ENCODE data around the gene LMBR1.

Gene LMBR1

GRCh38 chr7:156669035-156669828 is 223.8 kb downstream of the LMBR1 start:
- TF ChIP-seq SPI1 (IDR thresholded peaks at IDR 0.05; ENCODE audit: low read depth, low read length) (no peak), TAF1 (IDR thresholded peaks at IDR 0.05; ENCODE audit: low read depth, low read length) (no peak), POU2F2 (IDR thresholded peaks at IDR 0.05; ENCODE audit: low read depth, low read length) (no peak), POLR2A (IDR thresholded peaks at IDR 0.05; ENCODE audit: low read depth, low read length) (no peak), POLR2AphosphoS5 (IDR thresholded peaks at IDR 0.05; ENCODE audit: low read depth, low read length) (no peak), PAX5 (IDR thresholded peaks at IDR 0.05; ENCODE audit: insufficient read depth, low read length, severe bottlenecking) (no peak)
- DNase-seq (ENCODE audit: insufficient read length, low spot score) (no peak), FAIRE-seq (no peak)

GRCh38 chr7:156668130-156668741 is 224.7 kb downstream of the LMBR1 start:
- FAIRE-seq = no peak
- no peak for TF ChIP-seq POLR2AphosphoS5 (IDR thresholded peaks at IDR 0.05; ENCODE audit: low read depth, low read length)
- TF ChIP-seq POU2F2 (IDR thresholded peaks at IDR 0.05; ENCODE audit: low read depth, low read length) = no peak
- no peak for TF ChIP-seq PAX5 (IDR thresholded peaks at IDR 0.05; ENCODE audit: insufficient read depth, low read length, severe bottlenecking)
- TF ChIP-seq POLR2A (IDR thresholded peaks at IDR 0.05; ENCODE audit: low read depth, low read length) = no peak
- no peak for TF ChIP-seq TAF1 (IDR thresholded peaks at IDR 0.05; ENCODE audit: low read depth, low read length)
- TF ChIP-seq SPI1 (IDR thresholded peaks at IDR 0.05; ENCODE audit: low read depth, low read length) = no peak
- no peak for DNase-seq (ENCODE audit: insufficient read length, low spot score)

- TF ChIP-seq POU2F2 (IDR thresholded peaks at IDR 0.05; ENCODE audit: low read depth, low read length) (no peak), PAX5 (IDR thresholded peaks at IDR 0.05; ENCODE audit: insufficient read depth, low read length, severe bottlenecking) (no peak), TAF1 (IDR thresholded peaks at IDR 0.05; ENCODE audit: low read depth, low read length) (no peak), POLR2AphosphoS5 (IDR thresholded peaks at IDR 0.05; ENCODE audit: low read depth, low read length) (no peak), SPI1 (IDR thresholded peaks at IDR 0.05; ENCODE audit: low read depth, low read length) (no peak), POLR2A (IDR thresholded peaks at IDR 0.05; ENCODE audit: low read depth, low read length) (no peak)
- no peak for FAIRE-seq
Measured at GRCh38 chr7:156667110-156667426, 225.9 kb downstream of the LMBR1 start.

GRCh38 chr7:156666368-156667109 is 226.4 kb downstream of the LMBR1 start:
- FAIRE-seq (no peak), DNase-seq (ENCODE audit: insufficient read length, low spot score) (no peak)
- no peak for TF ChIP-seq POU2F2 (IDR thresholded peaks at IDR 0.05; ENCODE audit: low read depth, low read length)
- no peak for TF ChIP-seq POLR2A (IDR thresholded peaks at IDR 0.05; ENCODE audit: low read depth, low read length)
- no peak for TF ChIP-seq TAF1 (IDR thresholded peaks at IDR 0.05; ENCODE audit: low read depth, low read length)
- TF ChIP-seq SPI1 (IDR thresholded peaks at IDR 0.05; ENCODE audit: low read depth, low read length) = no peak
- TF ChIP-seq POLR2AphosphoS5 (IDR thresholded peaks at IDR 0.05; ENCODE audit: low read depth, low read length) = no peak
- no peak for TF ChIP-seq PAX5 (IDR thresholded peaks at IDR 0.05; ENCODE audit: insufficient read depth, low read length, severe bottlenecking)

More at GRCh38 chr7:156667110-156667426, 225.9 kb downstream of the LMBR1 start:
- DNase-seq (ENCODE audit: insufficient read length, low spot score) = no peak

GRCh38 chr7:156665101-156665500 is 227.9 kb downstream of the LMBR1 start:
- DNase-seq (ENCODE audit: insufficient read length, low spot score) (no peak), FAIRE-seq (no peak)
- TF ChIP-seq POLR2AphosphoS5 (IDR thresholded peaks at IDR 0.05; ENCODE audit: low read depth, low read length) = no peak
- TF ChIP-seq POLR2A (IDR thresholded peaks at IDR 0.05; ENCODE audit: low read depth, low read length) = no peak
- no peak for TF ChIP-seq SPI1 (IDR thresholded peaks at IDR 0.05; ENCODE audit: low read depth, low read length)
- TF ChIP-seq POU2F2 (IDR thresholded peaks at IDR 0.05; ENCODE audit: low read depth, low read length) = no peak

GRCh38 chr7:156662277-156662676 is 230.7 kb downstream of the LMBR1 start:
- FAIRE-seq (no peak), DNase-seq (ENCODE audit: insufficient read length, low spot score) (no peak)
- TF ChIP-seq PAX5 (IDR thresholded peaks at IDR 0.05; ENCODE audit: insufficient read depth, low read length, severe bottlenecking) (no peak), TAF1 (IDR thresholded peaks at IDR 0.05; ENCODE audit: low read depth, low read length) (no peak), POU2F2 (IDR thresholded peaks at IDR 0.05; ENCODE audit: low read depth, low read length) (no peak), SPI1 (IDR thresholded peaks at IDR 0.05; ENCODE audit: low read depth, low read length) (no peak), POLR2A (IDR thresholded peaks at IDR 0.05; ENCODE audit: low read depth, low read length) (no peak), POLR2AphosphoS5 (IDR thresholded peaks at IDR 0.05; ENCODE audit: low read depth, low read length) (no peak)

- no peak for TF ChIP-seq POLR2A (IDR thresholded peaks at IDR 0.05; ENCODE audit: low read depth, low read length)
- no peak for TF ChIP-seq POLR2AphosphoS5 (IDR thresholded peaks at IDR 0.05; ENCODE audit: low read depth, low read length)
- TF ChIP-seq TAF1 (IDR thresholded peaks at IDR 0.05; ENCODE audit: low read depth, low read length) = no peak
- TF ChIP-seq POU2F2 (IDR thresholded peaks at IDR 0.05; ENCODE audit: low read depth, low read length) = no peak
- TF ChIP-seq PAX5 (IDR thresholded peaks at IDR 0.05; ENCODE audit: insufficient read depth, low read length, severe bottlenecking) = no peak
- TF ChIP-seq SPI1 (IDR thresholded peaks at IDR 0.05; ENCODE audit: low read depth, low read length) = no peak
- FAIRE-seq (no peak), DNase-seq (ENCODE audit: insufficient read length, low spot score) (no peak)
Measured at GRCh38 chr7:156661637-156662036, 231.3 kb downstream of the LMBR1 start.

GRCh38 chr7:156659961-156660360 is 233.0 kb downstream of the LMBR1 start:
- no peak for TF ChIP-seq POLR2A (IDR thresholded peaks at IDR 0.05; ENCODE audit: low read depth, low read length)
- no peak for TF ChIP-seq TAF1 (IDR thresholded peaks at IDR 0.05; ENCODE audit: low read depth, low read length)
- TF ChIP-seq POU2F2 (IDR thresholded peaks at IDR 0.05; ENCODE audit: low read depth, low read length) = no peak
- no peak for TF ChIP-seq POLR2AphosphoS5 (IDR thresholded peaks at IDR 0.05; ENCODE audit: low read depth, low read length)
- TF ChIP-seq SPI1 (IDR thresholded peaks at IDR 0.05; ENCODE audit: low read depth, low read length) = no peak
- TF ChIP-seq PAX5 (IDR thresholded peaks at IDR 0.05; ENCODE audit: insufficient read depth, low read length, severe bottlenecking) = no peak
- no peak for FAIRE-seq
- no peak for DNase-seq (ENCODE audit: insufficient read length, low spot score)

GRCh38 chr7:156659203-156659602 is 233.8 kb downstream of the LMBR1 start:
- FAIRE-seq (no peak), DNase-seq (ENCODE audit: insufficient read length, low spot score) (no peak)
- TF ChIP-seq POLR2A (IDR thresholded peaks at IDR 0.05; ENCODE audit: low read depth, low read length) (no peak), PAX5 (IDR thresholded peaks at IDR 0.05; ENCODE audit: insufficient read depth, low read length, severe bottlenecking) (no peak), POU2F2 (IDR thresholded peaks at IDR 0.05; ENCODE audit: low read depth, low read length) (no peak), SPI1 (IDR thresholded peaks at IDR 0.05; ENCODE audit: low read depth, low read length) (no peak), POLR2AphosphoS5 (IDR thresholded peaks at IDR 0.05; ENCODE audit: low read depth, low read length) (no peak), TAF1 (IDR thresholded peaks at IDR 0.05; ENCODE audit: low read depth, low read length) (no peak)

All from GM12891 (cell line).